ENCODE data around the gene LSAMP.

The LSAMP gene

GRCh38 chr3:116265320-116265695 lies 180.0 kb downstream of the LSAMP start:
- Histone ChIP-seq H3K36me3 (ENCODE audit: control insufficient read depth in 2 of 2, insufficient read depth in 2 of 2, low read length in 2 of 2) (no peaks in the 10 kb centered on the region), H3K4me1 (ENCODE audit: control insufficient read depth, insufficient read depth, low read length) (no peaks in the 10 kb centered on the region), H3K9ac (ENCODE audit: low read length in 2 of 2) (no peak overlapping the region), H3K9me3 (ENCODE audit: control insufficient read depth in 2 of 2, low read length in 2 of 2) (no peaks in the 10 kb centered on the region), H3K27ac (ENCODE audit: low read length) (no peak overlapping the region), H3K4me3 (ENCODE audit: low read length in 2 of 2) (no peak overlapping the region), H3K27me3 (ENCODE audit: control insufficient read depth in 1 of 2, insufficient read depth in 2 of 2, low read length in 2 of 2) (no peaks in the 10 kb centered on the region)

GRCh38 chr3:116264546-116265319 lies 180.6 kb downstream of the LSAMP start:
- H3K9me3 ChIP-seq (ENCODE audit: control insufficient read depth in 2 of 2, low read length in 2 of 2), result no peaks in the 10 kb centered on the region
- H3K27ac ChIP-seq (ENCODE audit: low read length), result no peak overlapping the region
- H3K27me3 ChIP-seq (ENCODE audit: control insufficient read depth in 1 of 2, insufficient read depth in 2 of 2, low read length in 2 of 2), result no peaks in the 10 kb centered on the region

GRCh38 chr3:116263842-116264545 lies 181.3 kb downstream of the LSAMP start:
- Histone ChIP-seq H3K9ac (ENCODE audit: low read length in 2 of 2) (no peak overlapping the region), H3K36me3 (ENCODE audit: control insufficient read depth in 2 of 2, insufficient read depth in 2 of 2, low read length in 2 of 2) (no peaks in the 10 kb centered on the region), H3K4me1 (ENCODE audit: control insufficient read depth, insufficient read depth, low read length) (no peaks in the 10 kb centered on the region), H3K27me3 (ENCODE audit: control insufficient read depth in 1 of 2, insufficient read depth in 2 of 2, low read length in 2 of 2) (no peaks in the 10 kb centered on the region), H3K9me3 (ENCODE audit: control insufficient read depth in 2 of 2, low read length in 2 of 2) (no peaks in the 10 kb centered on the region), H3K4me3 (ENCODE audit: low read length in 2 of 2) (no peak overlapping the region), H3K27ac (ENCODE audit: low read length) (no peak overlapping the region)

More at GRCh38 chr3:116264546-116265319, 180.6 kb downstream of the LSAMP start:
- no peak overlapping the region for H3K9ac ChIP-seq (ENCODE audit: low read length in 2 of 2)
- no peaks in the 10 kb centered on the region for H3K36me3 ChIP-seq (ENCODE audit: control insufficient read depth in 2 of 2, insufficient read depth in 2 of 2, low read length in 2 of 2)
- no peak overlapping the region for H3K4me3 ChIP-seq (ENCODE audit: low read length in 2 of 2)
- H3K4me1 ChIP-seq (ENCODE audit: control insufficient read depth, insufficient read depth, low read length), result no peaks in the 10 kb centered on the region

GRCh38 chr3:116260491-116260890 lies 184.8 kb downstream of the LSAMP start:
- Histone ChIP-seq H3K36me3 (ENCODE audit: control insufficient read depth in 2 of 2, insufficient read depth in 2 of 2, low read length in 2 of 2) (no peaks in the 10 kb centered on the region), H3K9me3 (ENCODE audit: control insufficient read depth in 2 of 2, low read length in 2 of 2) (no peaks in the 10 kb centered on the region), H3K27ac (ENCODE audit: low read length) (no peak overlapping the region), H3K4me1 (ENCODE audit: control insufficient read depth, insufficient read depth, low read length) (no peaks in the 10 kb centered on the region), H3K9ac (ENCODE audit: low read length in 2 of 2) (no peak overlapping the region), H3K4me3 (ENCODE audit: low read length in 2 of 2) (no peak overlapping the region), H3K27me3 (ENCODE audit: control insufficient read depth in 1 of 2, insufficient read depth in 2 of 2, low read length in 2 of 2) (no peaks in the 10 kb centered on the region)

- Histone ChIP-seq H3K27me3 (ENCODE audit: control insufficient read depth in 1 of 2, insufficient read depth in 2 of 2, low read length in 2 of 2) (no peaks in the 10 kb centered on the region), H3K9ac (ENCODE audit: low read length in 2 of 2) (no peak overlapping the region), H3K4me3 (ENCODE audit: low read length in 2 of 2) (no peak overlapping the region), H3K9me3 (ENCODE audit: control insufficient read depth in 2 of 2, low read length in 2 of 2) (no peaks in the 10 kb centered on the region), H3K4me1 (ENCODE audit: control insufficient read depth, insufficient read depth, low read length) (no peaks in the 10 kb centered on the region), H3K36me3 (ENCODE audit: control insufficient read depth in 2 of 2, insufficient read depth in 2 of 2, low read length in 2 of 2) (no peaks in the 10 kb centered on the region), H3K27ac (ENCODE audit: low read length) (no peak overlapping the region)
Measured at GRCh38 chr3:116259984-116260383, 185.3 kb downstream of the LSAMP start.

GRCh38 chr3:116256843-116257485 lies 188.3 kb downstream of the LSAMP start:
- Histone ChIP-seq H3K36me3 (ENCODE audit: control insufficient read depth in 2 of 2, insufficient read depth in 2 of 2, low read length in 2 of 2) (no peaks in the 10 kb centered on the region), H3K4me3 (ENCODE audit: low read length in 2 of 2) (no peak overlapping the region), H3K9me3 (ENCODE audit: control insufficient read depth in 2 of 2, low read length in 2 of 2) (no peaks in the 10 kb centered on the region), H3K27me3 (ENCODE audit: control insufficient read depth in 1 of 2, insufficient read depth in 2 of 2, low read length in 2 of 2) (no peaks in the 10 kb centered on the region), H3K27ac (ENCODE audit: low read length) (no peak overlapping the region), H3K9ac (ENCODE audit: low read length in 2 of 2) (no peak overlapping the region), H3K4me1 (ENCODE audit: control insufficient read depth, insufficient read depth, low read length) (no peaks in the 10 kb centered on the region)

- Histone ChIP-seq H3K27ac (ENCODE audit: low read length) (no peak overlapping the region), H3K4me3 (ENCODE audit: low read length in 2 of 2) (no peak overlapping the region), H3K4me1 (ENCODE audit: control insufficient read depth, insufficient read depth, low read length) (no peaks in the 10 kb centered on the region), H3K9ac (ENCODE audit: low read length in 2 of 2) (no peak overlapping the region), H3K27me3 (ENCODE audit: control insufficient read depth in 1 of 2, insufficient read depth in 2 of 2, low read length in 2 of 2) (no peaks in the 10 kb centered on the region), H3K36me3 (ENCODE audit: control insufficient read depth in 2 of 2, insufficient read depth in 2 of 2, low read length in 2 of 2) (no peaks in the 10 kb centered on the region), H3K9me3 (ENCODE audit: control insufficient read depth in 2 of 2, low read length in 2 of 2) (no peaks in the 10 kb centered on the region)
Measured at GRCh38 chr3:116254541-116254940, 190.7 kb downstream of the LSAMP start.

- H3K4me3 ChIP-seq (ENCODE audit: low read length in 2 of 2), result no peak overlapping the region
- H3K27me3 ChIP-seq (ENCODE audit: control insufficient read depth in 1 of 2, insufficient read depth in 2 of 2, low read length in 2 of 2), result no peaks in the 10 kb centered on the region
- H3K9me3 ChIP-seq (ENCODE audit: control insufficient read depth in 2 of 2, low read length in 2 of 2), result no peaks in the 10 kb centered on the region
- no peaks in the 10 kb centered on the region for H3K36me3 ChIP-seq (ENCODE audit: control insufficient read depth in 2 of 2, insufficient read depth in 2 of 2, low read length in 2 of 2)
- no peaks in the 10 kb centered on the region for H3K4me1 ChIP-seq (ENCODE audit: control insufficient read depth, insufficient read depth, low read length)
- H3K9ac ChIP-seq (ENCODE audit: low read length in 2 of 2), result no peak overlapping the region
- no peak overlapping the region for H3K27ac ChIP-seq (ENCODE audit: low read length)
Measured at GRCh38 chr3:116253511-116253910, 191.8 kb downstream of the LSAMP start.

GRCh38 chr3:116247605-116248004 lies 197.7 kb downstream of the LSAMP start:
- no peak overlapping the region for H3K4me3 ChIP-seq (ENCODE audit: low read length in 2 of 2)

GRCh38 chr3:116246406-116246980 lies 198.8 kb downstream of the LSAMP start:
- no peaks in the 10 kb centered on the region for H3K36me3 ChIP-seq (ENCODE audit: control insufficient read depth in 2 of 2, insufficient read depth in 2 of 2, low read length in 2 of 2)
- H3K27me3 ChIP-seq (ENCODE audit: control insufficient read depth in 1 of 2, insufficient read depth in 2 of 2, low read length in 2 of 2), result no peaks in the 10 kb centered on the region
- H3K4me3 ChIP-seq (ENCODE audit: low read length in 2 of 2), result no peak overlapping the region
- no peaks in the 10 kb centered on the region for H3K4me1 ChIP-seq (ENCODE audit: control insufficient read depth, insufficient read depth, low read length)
- no peak overlapping the region for H3K27ac ChIP-seq (ENCODE audit: low read length)
- H3K9me3 ChIP-seq (ENCODE audit: control insufficient read depth in 2 of 2, low read length in 2 of 2), result no peaks in the 10 kb centered on the region
- no peak overlapping the region for H3K9ac ChIP-seq (ENCODE audit: low read length in 2 of 2)

More at GRCh38 chr3:116247605-116248004, 197.7 kb downstream of the LSAMP start:
- Histone ChIP-seq H3K9ac (ENCODE audit: low read length in 2 of 2) (no peak overlapping the region), H3K4me1 (ENCODE audit: control insufficient read depth, insufficient read depth, low read length) (no peaks in the 10 kb centered on the region), H3K27ac (ENCODE audit: low read length) (no peak overlapping the region), H3K9me3 (ENCODE audit: control insufficient read depth in 2 of 2, low read length in 2 of 2) (no peaks in the 10 kb centered on the region), H3K27me3 (ENCODE audit: control insufficient read depth in 1 of 2, insufficient read depth in 2 of 2, low read length in 2 of 2) (no peaks in the 10 kb centered on the region), H3K36me3 (ENCODE audit: control insufficient read depth in 2 of 2, insufficient read depth in 2 of 2, low read length in 2 of 2) (no peaks in the 10 kb centered on the region)
